Parathyroid adenoma (tissue), 2 donors: Measurements from ENCODE around the gene PDK3.

Experiments
- H2AFZ ChIP-seq: fragments of 300-600 bp; sonication (generic); one replicate; pipeline ENCODE4 v1.7.0; 2017; ENCODE audit warnings: antibody characterized with exemption, mild to moderate bottlenecking
- H3K27ac ChIP-seq: fragments of 300-600 bp; sonication (generic); one replicate; pipeline ENCODE4 v1.7.0; 2017
- H3K27me3 ChIP-seq: fragments of 300-600 bp; sonication (generic); one replicate; pipeline ENCODE4 v1.7.0; 2017; ENCODE audit warnings: low read length; ENCODE audit not compliant: control insufficient read depth, insufficient read depth
- H3K36me3 ChIP-seq: fragments of 300-600 bp; sonication (generic); one replicate; pipeline ENCODE4 v1.7.0; 2017; ENCODE audit warnings: low read length; ENCODE audit not compliant: control insufficient read depth, insufficient read depth
- H3K4me1 ChIP-seq: fragments of 300-600 bp; sonication (generic); one replicate; pipeline ENCODE4 v1.7.0; 2017; ENCODE audit warnings: control low read depth
- H3K4me2 ChIP-seq: fragments of 300-600 bp; sonication (generic); one replicate; pipeline ENCODE4 v1.7.0; 2017; ENCODE audit warnings: low read length
- H3K4me3 ChIP-seq: fragments of 300-600 bp; sonication (generic); one replicate; pipeline ENCODE4 v1.7.0; 2017; ENCODE audit warnings: low read depth, low read length
- H3K79me2 ChIP-seq: fragments of 300-600 bp; sonication (generic); one replicate; pipeline ENCODE4 v1.7.0; 2017; ENCODE audit warnings: control low read depth
- H3K9ac ChIP-seq: fragments of 300-600 bp; sonication (generic); one replicate; pipeline ENCODE4 v1.7.0; 2017; ENCODE audit warnings: mild to moderate bottlenecking
- H3K9me3 ChIP-seq: fragments of 300-600 bp; sonication (generic); one replicate; pipeline ENCODE4 v1.7.0; 2017; ENCODE audit warnings: low read length; ENCODE audit not compliant: control insufficient read depth
- CTCF ChIP-seq: fragments of 300-600 bp; sonication (generic); IDR thresholded peaks from one replicate; pipeline ENCODE4 v1.7.0; 2017; ENCODE audit warnings: antibody characterized with exemption, mild to moderate bottlenecking
- donor health status: primary hyperparathyroidism.

Gene PDK3

DNA sequence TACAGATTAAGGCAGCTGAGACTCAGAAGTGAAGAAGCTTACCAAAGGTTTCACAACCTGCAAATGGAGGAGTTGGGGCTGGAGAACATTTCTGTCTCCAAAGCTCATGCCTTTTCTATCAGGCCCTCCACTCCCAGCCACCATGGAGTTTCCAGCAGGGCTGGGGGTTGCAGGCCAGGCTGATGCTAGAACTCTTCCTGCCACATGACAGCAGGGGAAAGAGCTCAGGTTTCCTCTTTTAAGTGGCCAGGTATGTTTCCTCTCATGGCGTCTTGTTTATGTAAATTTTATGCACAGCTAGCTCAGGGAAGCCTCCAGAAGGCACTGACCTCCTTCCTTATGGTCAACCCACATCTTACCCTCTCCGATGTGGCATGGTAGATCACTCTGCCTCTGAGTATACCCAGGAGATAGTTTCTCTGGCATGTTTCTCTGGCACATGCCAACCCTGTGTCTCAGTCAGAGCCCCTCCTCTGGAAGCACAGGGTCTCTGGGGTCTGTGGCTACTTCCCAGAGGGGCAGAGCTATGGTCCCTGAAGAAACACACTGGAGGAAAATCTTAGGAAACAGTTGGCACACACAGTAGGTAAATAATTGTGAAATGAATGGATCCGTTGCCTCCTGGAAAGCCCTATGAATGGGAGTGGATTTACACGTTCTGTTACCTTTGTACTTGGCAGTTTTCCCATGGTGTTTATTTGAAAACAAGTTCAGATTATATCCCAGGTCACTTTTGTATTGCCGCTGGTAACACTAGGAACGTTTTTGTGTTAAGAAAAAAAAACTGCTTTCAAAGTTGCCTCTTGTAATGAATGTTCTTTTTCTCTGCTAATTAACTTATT is 28.9 kb downstream of the PDK3 start:
- no peak overlapping the region for H3K4me3 ChIP-seq
- H3K4me2 ChIP-seq = no peak overlapping the region
- H3K27me3 ChIP-seq = no peaks in the 10 kb centered on the region
- H3K9ac ChIP-seq = no peak overlapping the region
- H3K4me1 ChIP-seq = no peaks in the 10 kb centered on the region
- no peak for TF ChIP-seq CTCF
- H3K79me2 ChIP-seq = no peaks in the 10 kb centered on the region
- H3K36me3 ChIP-seq = no peaks in the 10 kb centered on the region
- H3K27ac ChIP-seq = no peak overlapping the region
- no peak overlapping the region for H2AFZ ChIP-seq
- H3K9me3 ChIP-seq = no peaks in the 10 kb centered on the region

GRCh38 chrX:24494647-24495075 is 29.6 kb downstream of the PDK3 start:
- Histone ChIP-seq H3K36me3 (no peaks in the 10 kb centered on the region), H3K79me2 (no peaks in the 10 kb centered on the region), H3K4me3 (no peak overlapping the region), H3K27me3 (no peaks in the 10 kb centered on the region), H2AFZ (no peak overlapping the region), H3K27ac (no peak overlapping the region), H3K4me2 (no peak overlapping the region), H3K9me3 (no peaks in the 10 kb centered on the region), H3K4me1 (no peaks in the 10 kb centered on the region), H3K9ac (no peak overlapping the region)
- no peak for TF ChIP-seq CTCF

GRCh38 chrX:24495700-24496099 is 30.6 kb downstream of the PDK3 start:
- Histone ChIP-seq H3K4me3 (no peak overlapping the region), H2AFZ (no peak overlapping the region), H3K4me2 (no peak overlapping the region), H3K27me3 (no peaks in the 10 kb centered on the region), H3K36me3 (no peaks in the 10 kb centered on the region), H3K9me3 (no peaks in the 10 kb centered on the region), H3K4me1 (no peaks in the 10 kb centered on the region), H3K9ac (no peak overlapping the region), H3K27ac (no peak overlapping the region), H3K79me2 (no peaks in the 10 kb centered on the region)
- no peak for TF ChIP-seq CTCF

DNA sequence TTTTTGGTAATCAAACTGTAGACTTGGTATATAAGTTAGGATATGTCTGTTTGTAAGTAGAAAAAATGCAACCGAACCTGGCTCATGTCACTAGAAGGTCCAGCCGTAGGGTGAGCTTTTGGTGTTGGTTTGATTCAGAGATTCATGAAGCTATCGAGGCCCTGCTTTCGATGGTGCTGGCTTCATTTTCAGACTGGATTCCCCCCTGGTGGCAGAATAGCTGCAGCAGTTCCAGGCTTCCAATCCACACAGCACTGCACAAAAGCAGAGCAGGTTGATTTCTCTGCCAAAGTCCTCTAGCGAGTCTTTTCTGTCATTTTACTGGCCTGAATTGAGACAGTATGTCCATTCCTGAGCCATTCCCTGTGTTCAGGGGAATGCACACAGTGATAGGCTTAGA is 33.1 kb downstream of the PDK3 start:
- Histone ChIP-seq H3K4me2 (no peak overlapping the region), H3K79me2 (no peaks in the 10 kb centered on the region), H3K27ac (no peak overlapping the region), H3K4me3 (no peak overlapping the region), H3K4me1 (no peaks in the 10 kb centered on the region), H3K9me3 (no peaks in the 10 kb centered on the region), H3K9ac (no peak overlapping the region), H2AFZ (no peak overlapping the region), H3K36me3 (no peaks in the 10 kb centered on the region), H3K27me3 (no peaks in the 10 kb centered on the region)
- TF ChIP-seq CTCF = no peak

GRCh38 chrX:24498975-24499374 is 33.9 kb downstream of the PDK3 start:
- H3K4me3 ChIP-seq = no peak overlapping the region
- no peak overlapping the region for H3K27ac ChIP-seq
- H3K79me2 ChIP-seq = no peaks in the 10 kb centered on the region
- no peak overlapping the region for H3K9ac ChIP-seq
- no peaks in the 10 kb centered on the region for H3K27me3 ChIP-seq
- no peak overlapping the region for H3K4me2 ChIP-seq
- peak; percentile 61 for TF ChIP-seq CTCF
- H3K36me3 ChIP-seq = no peaks in the 10 kb centered on the region
- H3K4me1 ChIP-seq = no peaks in the 10 kb centered on the region
- H3K9me3 ChIP-seq = no peaks in the 10 kb centered on the region
- no peak overlapping the region for H2AFZ ChIP-seq
